RWPE2 (cell line): Measurements from ENCODE around the gene DCAF7.

Experiments
- ATAC-seq: fragments of 200-7000 bp; cut with Tn5 transposase; 3 replicates; pipeline ENCODE4 v1.9.1; 2021; ENCODE audit warnings: low read depth
- DNase-seq: peaks from one replicate; pipeline ENCODE4 v3.0.0-alpha.2; 2020; ENCODE audit warnings: low spot score
- H3K27ac ChIP-seq: fragments of 450-650 bp; 2 replicates; pipeline ENCODE4 v1.5.1; 2017; ENCODE audit warnings: mild to moderate bottlenecking; ENCODE audit not compliant: poor library complexity, severe bottlenecking
- H3K27me3 ChIP-seq: fragments of 250-450 bp; sonication (Bioruptor Pico); 2 replicates; pipeline ENCODE4 v1.5.1; 2021; ENCODE audit warnings: mild to moderate bottlenecking, moderate library complexity; ENCODE audit not compliant: insufficient read depth, poor library complexity, severe bottlenecking
- H3K36me3 ChIP-seq: fragments of 250-450 bp; sonication (Bioruptor Pico); 2 replicates; pipeline ENCODE4 v1.5.1; 2020; ENCODE audit warnings: low read depth, mild to moderate bottlenecking, moderate library complexity
- H3K4me1 ChIP-seq: fragments of 250-450 bp; sonication (Bioruptor Pico); 2 replicates; pipeline ENCODE4 v1.5.1; 2021; ENCODE audit warnings: mild to moderate bottlenecking, moderate library complexity; ENCODE audit not compliant: insufficient read depth, poor library complexity, severe bottlenecking
- H3K4me3 ChIP-seq: fragments of 250-450 bp; sonication (Bioruptor Pico); 2 replicates; pipeline ENCODE4 v1.5.1; 2021; ENCODE audit warnings: mild to moderate bottlenecking, moderate library complexity; ENCODE audit not compliant: severe bottlenecking
- H3K9me3 ChIP-seq: fragments of 250-450 bp; sonication (Bioruptor Pico); 2 replicates; pipeline ENCODE4 v1.5.1; 2021; ENCODE audit warnings: mild to moderate bottlenecking, moderate library complexity; ENCODE audit not compliant: severe bottlenecking
- TF ChIP-seq, protein P1 (sequence below): fragments of 450-650 bp; IDR thresholded peaks from one replicate; pipeline ENCODE4 v1.5.1; 2017; ENCODE audit warnings: mild to moderate bottlenecking, moderate library complexity; ENCODE audit not compliant: poor library complexity, severe bottlenecking

DCAF7 gene

DNA sequence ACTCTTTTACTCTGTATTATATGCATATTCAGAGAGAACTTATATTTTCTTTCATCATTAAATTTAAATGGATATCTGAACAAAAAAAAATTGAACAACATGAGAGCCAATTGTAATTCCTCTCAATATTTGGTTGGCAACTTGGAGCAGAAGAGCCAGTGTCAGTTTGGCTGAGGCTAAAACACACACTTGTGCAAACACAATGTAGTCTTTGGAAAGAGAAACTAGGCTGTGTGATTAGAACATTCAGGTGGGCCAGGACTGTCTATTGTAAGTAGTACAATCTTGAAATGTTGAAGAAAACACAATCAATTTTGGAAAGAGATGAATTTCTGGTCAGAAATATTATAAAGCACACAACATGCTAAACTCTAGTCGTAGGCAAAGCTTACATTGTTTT lies 17.0 kb downstream of the DCAF7 start:
- no peaks in the 10 kb centered on the region for H3K9me3 ChIP-seq
- no peak overlapping the region for H3K4me3 ChIP-seq
- no peaks in the 10 kb centered on the region for H3K27me3 ChIP-seq
- TF ChIP-seq, protein P1, sequence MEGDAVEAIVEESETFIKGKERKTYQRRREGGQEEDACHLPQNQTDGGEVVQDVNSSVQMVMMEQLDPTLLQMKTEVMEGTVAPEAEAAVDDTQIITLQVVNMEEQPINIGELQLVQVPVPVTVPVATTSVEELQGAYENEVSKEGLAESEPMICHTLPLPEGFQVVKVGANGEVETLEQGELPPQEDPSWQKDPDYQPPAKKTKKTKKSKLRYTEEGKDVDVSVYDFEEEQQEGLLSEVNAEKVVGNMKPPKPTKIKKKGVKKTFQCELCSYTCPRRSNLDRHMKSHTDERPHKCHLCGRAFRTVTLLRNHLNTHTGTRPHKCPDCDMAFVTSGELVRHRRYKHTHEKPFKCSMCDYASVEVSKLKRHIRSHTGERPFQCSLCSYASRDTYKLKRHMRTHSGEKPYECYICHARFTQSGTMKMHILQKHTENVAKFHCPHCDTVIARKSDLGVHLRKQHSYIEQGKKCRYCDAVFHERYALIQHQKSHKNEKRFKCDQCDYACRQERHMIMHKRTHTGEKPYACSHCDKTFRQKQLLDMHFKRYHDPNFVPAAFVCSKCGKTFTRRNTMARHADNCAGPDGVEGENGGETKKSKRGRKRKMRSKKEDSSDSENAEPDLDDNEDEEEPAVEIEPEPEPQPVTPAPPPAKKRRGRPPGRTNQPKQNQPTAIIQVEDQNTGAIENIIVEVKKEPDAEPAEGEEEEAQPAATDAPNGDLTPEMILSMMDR: no peak
- DNase-seq: no peak
- peaks cover 3% of the 10 kb centered on the region for H3K4me1 ChIP-seq
- no peak overlapping the region for H3K27ac ChIP-seq
- ATAC-seq: no peak
- peaks cover 5% of the 10 kb centered on the region; the same call in 1 of the 2 replicates for H3K36me3 ChIP-seq

DNA sequence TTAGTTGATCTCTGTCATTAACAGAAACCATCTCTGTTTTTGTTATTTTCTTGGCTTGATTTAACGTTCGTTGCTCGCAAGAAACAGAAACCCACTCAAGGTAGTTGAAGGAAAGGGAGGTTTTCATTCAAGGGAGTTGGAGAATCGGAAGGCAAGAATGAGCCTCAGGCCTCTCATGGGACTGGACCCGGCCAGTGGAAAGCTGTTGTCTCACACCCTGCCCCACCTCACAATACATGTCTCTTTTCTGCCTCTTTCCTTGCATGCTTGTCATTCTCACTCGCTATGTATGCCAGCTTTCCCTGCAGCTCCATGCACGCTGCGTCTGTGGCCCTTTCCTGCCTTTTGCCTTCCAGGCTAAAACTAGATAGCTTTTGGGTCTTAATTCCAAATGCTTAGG lies 18.3 kb downstream of the DCAF7 start:
- no peak overlapping the region for H3K27ac ChIP-seq
- no peaks in the 10 kb centered on the region for H3K9me3 ChIP-seq
- H3K36me3 ChIP-seq: peaks cover 5% of the 10 kb centered on the region; the same call in 1 of the 2 replicates
- no peak for DNase-seq
- ATAC-seq: no peak
- no peaks in the 10 kb centered on the region for H3K27me3 ChIP-seq
- H3K4me3 ChIP-seq: no peak overlapping the region
- peaks cover 3% of the 10 kb centered on the region for H3K4me1 ChIP-seq
- TF ChIP-seq, protein P1: no peak

DNA sequence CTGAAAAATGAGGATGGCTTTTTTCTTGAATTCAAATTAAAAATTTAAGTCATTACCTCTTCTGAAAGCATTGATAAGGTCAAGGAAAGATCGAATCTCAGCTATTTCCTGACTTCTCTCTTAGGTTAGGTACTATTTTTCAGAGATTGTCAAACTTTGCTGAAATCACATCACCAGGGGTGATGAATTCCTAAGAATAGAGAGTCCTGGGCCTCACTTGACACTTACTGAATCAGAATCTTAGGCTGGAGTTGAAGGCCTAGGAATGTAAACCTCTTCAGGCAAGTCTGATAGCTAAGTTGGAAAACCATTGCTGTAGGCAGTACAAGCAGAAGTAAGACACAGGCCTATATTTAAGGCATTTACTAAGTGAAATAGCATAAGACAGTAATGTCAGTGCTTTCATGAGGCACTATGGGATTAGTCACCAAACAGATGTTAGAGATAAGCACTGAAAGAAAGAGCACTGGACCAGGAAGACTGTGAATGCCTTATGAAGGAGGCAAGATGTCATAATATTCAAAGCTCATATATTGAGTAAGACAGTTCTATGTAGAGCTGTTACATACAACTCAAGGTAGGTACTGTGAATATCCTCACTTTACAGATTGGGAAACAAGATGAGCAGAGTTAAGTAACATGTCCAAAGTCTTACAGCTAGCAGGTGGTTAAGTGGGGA lies 21.5 kb downstream of the DCAF7 start:
- H3K27me3 ChIP-seq: no peaks in the 10 kb centered on the region
- no peak overlapping the region for H3K4me3 ChIP-seq
- peak; percentile 73 for ATAC-seq
- no peak for DNase-seq
- no peaks in the 10 kb centered on the region for H3K9me3 ChIP-seq
- peaks cover 3% of the 10 kb centered on the region for H3K4me1 ChIP-seq
- H3K36me3 ChIP-seq: no peaks in the 10 kb centered on the region
- TF ChIP-seq, protein P1: no peak
- H3K27ac ChIP-seq: no peak overlapping the region

DNA sequence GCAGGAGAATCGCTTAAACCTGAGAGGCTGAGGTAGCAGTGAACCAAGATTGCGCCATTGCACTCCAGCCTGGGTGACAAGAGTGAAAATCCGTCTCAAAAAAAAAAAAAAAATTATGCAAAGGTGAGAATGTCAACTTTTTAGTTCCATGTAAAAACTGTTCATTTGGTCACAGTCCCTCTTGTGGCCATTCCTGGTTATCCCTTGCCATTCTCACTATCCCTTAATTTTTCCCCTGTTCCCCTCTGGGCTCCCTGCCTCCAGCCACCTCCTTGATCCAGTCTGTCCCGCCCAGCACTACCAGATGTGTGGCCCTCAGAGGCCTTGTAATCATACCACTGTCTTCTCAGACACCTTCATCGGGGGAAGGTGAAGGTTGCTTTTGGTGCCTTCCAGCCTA lies 23.4 kb downstream of the DCAF7 start:
- Histone ChIP-seq H3K27ac (no peak overlapping the region), H3K27me3 (no peaks in the 10 kb centered on the region), H3K4me1 (peaks cover 3% of the 10 kb centered on the region), H3K4me3 (no peak overlapping the region), H3K36me3 (peaks cover 3% of the 10 kb centered on the region; the same call in 1 of the 2 replicates), H3K9me3 (no peaks in the 10 kb centered on the region)
- TF ChIP-seq, protein P1: peak; percentile 22
- DNase-seq (no peak), ATAC-seq (no peak)

DNA sequence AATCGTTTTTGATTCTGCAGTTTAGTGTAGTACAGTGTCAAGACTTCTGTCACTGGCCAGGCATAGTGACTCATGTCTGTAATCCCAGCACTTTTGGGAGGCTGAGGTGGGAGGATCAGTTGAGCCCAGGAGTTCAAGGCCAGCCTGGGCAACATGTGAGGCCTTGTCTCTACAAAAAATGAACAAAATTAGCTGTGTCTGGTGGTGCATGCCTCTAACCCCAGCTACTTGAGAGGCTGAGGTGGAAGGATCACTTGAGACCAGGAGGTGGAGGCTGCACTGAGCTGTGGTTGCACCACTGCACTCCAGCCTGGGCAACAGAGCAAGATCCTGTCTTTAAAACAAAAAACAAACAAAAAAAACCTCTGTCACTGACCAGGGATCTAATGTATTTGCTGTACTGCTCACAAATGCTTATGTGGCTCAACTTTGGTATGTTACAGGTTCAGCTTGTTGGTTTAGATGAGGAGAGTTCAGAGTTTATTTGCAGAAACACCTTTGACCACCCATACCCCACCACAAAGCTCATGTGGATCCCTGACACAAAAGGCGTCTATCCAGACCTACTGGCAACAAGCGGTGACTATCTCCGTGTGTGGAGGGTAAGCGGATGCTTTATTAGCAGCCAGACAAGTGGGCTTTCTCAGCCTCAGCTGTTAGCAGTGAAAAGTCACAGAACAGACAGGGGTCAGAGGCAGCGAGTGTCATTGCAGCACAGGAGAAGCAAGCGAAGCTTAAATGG lies 27.9 kb downstream of the DCAF7 start:
- no peak overlapping the region for H3K4me3 ChIP-seq
- no peak overlapping the region for H3K27ac ChIP-seq
- no peaks in the 10 kb centered on the region for H3K9me3 ChIP-seq
- no peak for ATAC-seq
- no peak for DNase-seq
- TF ChIP-seq, protein P1: no peak
- peaks cover 46% of the 10 kb centered on the region for H3K36me3 ChIP-seq
- H3K27me3 ChIP-seq: no peaks in the 10 kb centered on the region
- no peaks in the 10 kb centered on the region for H3K4me1 ChIP-seq
